AG04449 (cell line): ENCODE results near the gene ORM1.

ENCODE experiments used
- CTCF ChIA-PET: fragments of 350-600 bp; formaldehyde crosslinking; extraction: SDS; loops from one replicate; lab custom pipeline; 2021; ENCODE audit warnings: antibody characterized with exemption; lab: Yijun Ruan, JAX
- POLR2A ChIA-PET: fragments of 400-600, 350-600 bp; formaldehyde crosslinking; extraction: SDS; loops from one replicate; lab custom pipeline; 2020; ENCODE audit warnings: antibody characterized with exemption, inconsistent platforms; lab: Yijun Ruan, JAX
- DNase-seq: peaks from one replicate; pipeline ENCODE4 v3.0.0-alpha.2; 2010; ENCODE audit warnings: low read depth, low spot score
- H3K4me3 ChIP-seq: 2 replicates; pipeline ENCODE4 v1.5.1; 2011; ENCODE audit warnings: low read depth, mild to moderate bottlenecking, control low read depth, low read length
- CTCF ChIP-seq: IDR thresholded peaks from one replicate; pipeline ENCODE4 v1.5.1; 2011; ENCODE audit warnings: mild to moderate bottlenecking, moderate library complexity, low read length, control low read depth, inconsistent platforms; ENCODE audit not compliant: insufficient read depth; ENCODE audit errors: missing control alignments

The ORM1 gene

GRCh38 chr9:114345493-114346065, 22.7 kb downstream of the ORM1 start:
- POLR2A ChIA-PET = no interaction called here
- H3K4me3 ChIP-seq = no peak overlapping the region
- no peak for DNase-seq
- no peak for TF ChIP-seq CTCF
- CTCF ChIA-PET = interaction anchor here (0.8 to 1.1 kb wide), 3 partner anchors 11 to 238 kb away, joined by 3 to 7 read pairs (median 4); no protein-coding TSS in a partner anchor

- ChIA-PET POLR2A (no interaction called here), CTCF (interaction anchor here (0.8 to 1.1 kb wide), 3 partner anchors 10 to 238 kb away, joined by 3 to 7 read pairs (median 4); no protein-coding TSS in a partner anchor)
- TF ChIP-seq CTCF = no peak
- no peak overlapping the region for H3K4me3 ChIP-seq
- DNase-seq = no peak
These were observed 23.2 kb downstream of the ORM1 start for GRCh38 chr9:114346146-114346545.

- no peak overlapping the region for H3K4me3 ChIP-seq
- ChIA-PET POLR2A (no interaction called here), CTCF (interaction anchor here (0.7 to 5.8 kb wide), 3 partner anchors 9 to 48 kb away, joined by 3 to 35 read pairs (median 3); no protein-coding TSS in a partner anchor)
- no peak for TF ChIP-seq CTCF
- no peak for DNase-seq
These were observed 24.8 kb downstream of the ORM1 start for GRCh38 chr9:114347675-114348074.

GRCh38 chr9:114348261-114348905, 25.5 kb downstream of the ORM1 start:
- ChIA-PET CTCF (interaction anchor here (0.7 to 5.8 kb wide), 2 partner anchors 10 to 47 kb away, joined by 3 to 35 read pairs; no protein-coding TSS in a partner anchor), POLR2A (no interaction called here)

GRCh38 chr9:114348906-114349482, 26.1 kb downstream of the ORM1 start:
- POLR2A ChIA-PET = no interaction called here
- peak; percentile 98 for DNase-seq

More at GRCh38 chr9:114348261-114348905, 25.5 kb downstream of the ORM1 start:
- no peak for DNase-seq
- no peak overlapping the region for H3K4me3 ChIP-seq
- no peak for TF ChIP-seq CTCF

More at GRCh38 chr9:114348906-114349482, 26.1 kb downstream of the ORM1 start:
- no peak for TF ChIP-seq CTCF
- H3K4me3 ChIP-seq = no peak overlapping the region
- CTCF ChIA-PET = interaction anchor here (3.4 to 5.8 kb wide), 2 partner anchors 10 to 13 kb away, joined by 14 to 35 read pairs; no protein-coding TSS in a partner anchor
